ENCODE results near the gene NCF2. TPM values are rescaled to one million over a fixed set of nuclear protein-coding genes. Genes with fewer than 3 reads are reported as not detected.

Gene NCF2
- total RNA-seq, 2 donors from 2014 or later, result 8.3 to 9.6 TPM

DNA sequence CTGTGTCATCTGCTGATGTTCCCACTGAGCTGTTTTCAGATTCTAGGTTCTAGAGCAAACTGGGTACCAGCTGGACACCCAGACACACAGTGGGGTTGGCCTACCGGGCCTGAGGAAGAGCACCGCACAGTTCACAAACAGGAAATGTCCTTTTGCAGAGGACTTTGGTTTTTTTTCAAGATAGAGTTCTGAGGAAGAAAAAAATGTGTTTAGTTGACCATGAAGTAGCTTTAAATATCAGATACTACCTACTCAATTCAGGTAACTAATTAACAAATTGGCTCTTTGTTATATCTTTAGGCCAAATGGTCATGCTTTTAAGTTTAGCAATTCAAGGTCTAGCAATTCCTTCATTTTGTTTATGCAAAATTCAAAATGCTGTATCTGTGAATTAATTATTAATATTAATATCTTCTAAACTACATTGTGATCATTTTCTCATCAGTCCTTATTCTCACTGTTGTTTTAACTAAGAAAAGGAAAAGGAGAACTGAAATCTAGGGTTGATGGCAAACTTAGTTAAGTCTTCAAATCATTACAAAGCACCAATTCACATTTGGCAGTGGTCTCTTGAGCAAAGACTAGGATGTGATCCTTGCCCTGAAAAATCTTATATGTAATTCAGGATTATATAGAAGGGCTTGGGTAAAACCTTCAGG, 17.2 kb upstream of the NCF2 start:
- TF ChIP-seq, protein P1, sequence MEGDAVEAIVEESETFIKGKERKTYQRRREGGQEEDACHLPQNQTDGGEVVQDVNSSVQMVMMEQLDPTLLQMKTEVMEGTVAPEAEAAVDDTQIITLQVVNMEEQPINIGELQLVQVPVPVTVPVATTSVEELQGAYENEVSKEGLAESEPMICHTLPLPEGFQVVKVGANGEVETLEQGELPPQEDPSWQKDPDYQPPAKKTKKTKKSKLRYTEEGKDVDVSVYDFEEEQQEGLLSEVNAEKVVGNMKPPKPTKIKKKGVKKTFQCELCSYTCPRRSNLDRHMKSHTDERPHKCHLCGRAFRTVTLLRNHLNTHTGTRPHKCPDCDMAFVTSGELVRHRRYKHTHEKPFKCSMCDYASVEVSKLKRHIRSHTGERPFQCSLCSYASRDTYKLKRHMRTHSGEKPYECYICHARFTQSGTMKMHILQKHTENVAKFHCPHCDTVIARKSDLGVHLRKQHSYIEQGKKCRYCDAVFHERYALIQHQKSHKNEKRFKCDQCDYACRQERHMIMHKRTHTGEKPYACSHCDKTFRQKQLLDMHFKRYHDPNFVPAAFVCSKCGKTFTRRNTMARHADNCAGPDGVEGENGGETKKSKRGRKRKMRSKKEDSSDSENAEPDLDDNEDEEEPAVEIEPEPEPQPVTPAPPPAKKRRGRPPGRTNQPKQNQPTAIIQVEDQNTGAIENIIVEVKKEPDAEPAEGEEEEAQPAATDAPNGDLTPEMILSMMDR (IDR thresholded peaks at IDR 0.05), result no peak
- no peak for TF ChIP-seq POLR2A (IDR thresholded peaks at IDR 0.05)
- Histone ChIP-seq H3K27me3 (no peaks in the 10 kb centered on the region), H3K27ac (no peak overlapping the region), H3K4me1 (peaks cover 4% of the 10 kb centered on the region), H3K4me3 (no peak overlapping the region), H3K9me3 (no peaks in the 10 kb centered on the region), H3K36me3 (replicated peaks in 1 of 2; ENCODE audit: insufficient read depth in 1 of 2, low read depth in 2 of 2) (no peaks in the 10 kb centered on the region)
- DNase-seq (no peak), ATAC-seq (no peak)
- WGBS, 2 donors, result 30 to 38% methylated on average over 2 of the region's 2 CpGs
- intact Hi-C loops (cut with DNase I), result no loop called here

DNA sequence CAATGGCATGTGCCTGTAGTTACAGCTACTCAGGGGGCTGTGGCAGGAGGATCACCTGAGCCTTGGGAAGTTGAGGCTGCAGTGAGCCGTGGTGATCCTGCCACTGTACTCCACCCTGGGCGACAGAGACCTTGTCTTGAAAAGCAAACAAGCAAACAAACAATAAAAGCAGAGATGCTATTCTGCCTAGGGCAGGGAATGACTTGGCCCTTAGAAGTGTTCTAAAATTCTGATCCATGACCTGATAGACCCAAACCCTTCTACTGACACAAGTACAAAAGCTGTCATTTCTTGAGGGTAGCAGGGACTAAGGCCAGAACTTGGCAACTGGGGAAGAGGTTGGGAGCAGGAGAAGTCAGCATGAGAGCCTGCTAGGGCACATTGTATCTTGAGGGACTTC, 15.6 kb upstream of the NCF2 start:
- Histone ChIP-seq H3K4me1 (peaks cover 4% of the 10 kb centered on the region), H3K36me3 (replicated peaks in 1 of 2; ENCODE audit: insufficient read depth in 1 of 2, low read depth in 2 of 2) (no peaks in the 10 kb centered on the region), H3K27ac (no peak overlapping the region), H3K9me3 (no peaks in the 10 kb centered on the region), H3K27me3 (no peaks in the 10 kb centered on the region), H3K4me3 (no peak overlapping the region)
- ATAC-seq (no peak), DNase-seq (no peak)
- intact Hi-C loops (cut with DNase I), result no loop called here
- TF ChIP-seq, protein P1 (IDR thresholded peaks at IDR 0.05), result no peak
- TF ChIP-seq POLR2A (IDR thresholded peaks at IDR 0.05), result no peak
- 75 to 78% methylated on average over 2 of the region's 2 CpGs for WGBS, 2 donors

DNA sequence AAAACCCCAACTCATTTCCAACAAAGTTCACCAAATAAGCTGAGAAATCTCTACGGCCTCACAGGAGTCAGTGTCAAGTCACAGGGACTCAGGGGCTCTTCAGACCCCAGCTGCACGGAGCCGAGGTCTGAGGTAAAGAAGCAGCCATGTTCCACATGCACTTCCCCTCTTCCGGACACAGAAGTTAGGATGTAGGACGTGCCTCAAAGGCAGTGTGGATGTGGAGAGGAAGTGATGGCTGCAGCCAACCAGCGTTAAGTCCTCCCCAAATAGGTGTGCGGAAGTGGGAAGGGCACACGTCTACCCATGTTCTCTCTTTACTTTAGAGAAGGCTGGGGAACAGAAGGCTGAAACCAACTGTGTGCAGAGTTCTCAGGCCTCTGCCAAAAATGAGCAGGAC, 14.6 kb upstream of the NCF2 start:
- ATAC-seq, result no peak
- intact Hi-C loops (cut with DNase I), result no loop called here

DNA sequence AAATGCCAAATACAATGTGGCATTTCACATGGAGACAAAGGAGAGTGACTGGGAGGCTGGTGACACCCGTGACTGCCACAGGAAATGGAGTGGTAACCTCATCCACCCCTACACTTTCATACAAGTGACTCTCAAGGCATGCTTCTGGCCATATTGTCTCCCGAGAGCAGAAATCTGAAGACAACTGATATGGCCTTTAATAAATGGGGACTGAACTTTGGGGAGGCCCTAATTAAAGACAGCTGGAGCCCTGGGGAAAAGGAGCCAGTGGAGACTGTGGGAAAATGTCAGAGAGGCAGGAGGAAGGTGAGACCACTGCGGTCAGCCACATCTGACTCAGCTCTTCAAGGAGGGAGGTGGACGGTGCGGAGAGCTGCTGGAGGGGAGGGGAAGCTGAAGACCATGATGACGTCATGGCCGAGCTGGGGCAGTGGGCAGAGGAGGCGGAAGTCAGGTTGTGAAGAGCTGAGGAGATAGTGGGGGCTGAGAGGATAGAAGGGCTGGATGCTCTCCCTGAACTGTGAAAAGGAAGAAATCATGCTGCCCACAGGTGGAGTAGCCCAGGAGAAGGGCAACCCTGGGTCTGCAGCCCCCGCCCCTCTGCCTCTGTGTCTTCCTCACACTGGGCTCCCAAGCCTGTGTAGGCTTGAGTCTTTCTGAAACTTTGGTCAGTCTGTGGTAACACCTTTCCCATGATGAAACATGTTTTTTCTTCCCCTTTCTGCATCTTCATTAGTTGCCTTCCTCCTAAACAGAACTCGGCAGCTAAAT, 14.0 kb upstream of the NCF2 start:
- Histone ChIP-seq H3K4me1 (peaks cover 4% of the 10 kb centered on the region), H3K36me3 (replicated peaks in 1 of 2; ENCODE audit: insufficient read depth in 1 of 2, low read depth in 2 of 2) (no peaks in the 10 kb centered on the region), H3K4me3 (no peak overlapping the region), H3K27ac (peak overlapping the region in 1 of 4 donors; percentile 55), H3K27me3 (no peaks in the 10 kb centered on the region), H3K9me3 (no peaks in the 10 kb centered on the region)
- TF ChIP-seq, protein P1 (IDR thresholded peaks at IDR 0.05), result no peak
- TF ChIP-seq POLR2A (IDR thresholded peaks at IDR 0.05), result no peak
- whole genome bisulfite sequencing, 2 donors, result 47 to 74% methylated on average over 10 of the region's 10 CpGs
- DNase-seq (peak in 1 of 4 donors; percentile 52), ATAC-seq (no peak)
- intact Hi-C loops (cut with DNase I), result no loop called here

More for the DNA sequence above, 14.6 kb upstream of the NCF2 start:
- Histone ChIP-seq H3K4me3 (no peak overlapping the region), H3K36me3 (replicated peaks in 1 of 2; ENCODE audit: insufficient read depth in 1 of 2, low read depth in 2 of 2) (no peaks in the 10 kb centered on the region), H3K9me3 (no peaks in the 10 kb centered on the region), H3K4me1 (peaks cover 4% of the 10 kb centered on the region), H3K27me3 (no peaks in the 10 kb centered on the region), H3K27ac (peak overlapping the region in 1 of 4 donors; percentile 55)
- TF ChIP-seq, protein P1 (IDR thresholded peaks at IDR 0.05), result no peak
- no peak for TF ChIP-seq POLR2A (IDR thresholded peaks at IDR 0.05)
- 73 to 80% methylated on average over 8 of the region's 8 CpGs for WGBS, 2 donors
- peak in 1 of 4 donors; percentile 35 for DNase-seq

Data from body of pancreas (tissue), 4 donors.